ENCODE data around the gene CHCHD3. TPM values are rescaled to one million over a fixed set of nuclear protein-coding genes. Genes with fewer than 3 reads are reported as not detected.

Gene CHCHD3
- total RNA-seq, 2 donors from 2014 or later, result 88.3 to 154 TPM

DNA sequence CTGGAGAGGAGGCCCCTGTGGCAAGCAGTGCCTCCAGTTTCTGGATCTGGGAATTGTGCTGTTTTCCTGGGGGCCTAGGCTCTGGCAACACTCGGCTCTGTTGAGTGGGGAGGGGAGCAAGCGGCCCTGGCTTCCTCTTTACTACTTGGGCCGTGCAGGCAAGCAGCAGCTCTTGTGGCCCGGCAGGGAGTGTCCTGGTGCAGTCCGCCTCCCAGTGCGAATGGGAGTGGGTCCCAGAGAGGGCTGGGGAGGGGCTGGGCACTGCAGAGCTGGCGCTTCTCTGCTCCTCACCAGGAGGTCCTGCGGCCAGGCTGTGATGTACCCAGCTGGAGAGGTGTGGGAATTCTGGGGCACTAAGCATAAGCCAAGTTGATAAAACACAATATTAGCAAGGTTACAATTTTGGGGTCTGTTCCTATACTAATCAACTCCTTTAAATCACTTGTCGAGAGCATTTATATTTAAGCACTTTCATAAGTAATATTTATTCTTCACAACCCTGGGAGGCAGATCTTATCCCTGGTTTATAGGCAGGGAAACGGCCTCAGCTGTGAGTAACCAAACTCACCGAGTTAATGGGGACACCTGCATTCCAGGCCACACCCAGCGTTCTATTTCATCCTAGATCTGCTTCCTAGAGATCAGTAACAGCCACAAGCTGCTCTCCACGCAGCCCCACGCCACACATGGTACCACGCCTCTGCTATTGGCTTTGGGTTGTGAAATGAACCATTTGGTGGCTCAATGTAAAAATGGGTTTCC is 322.2 kb downstream of the CHCHD3 start:
- Histone ChIP-seq H3K27me3 (no peaks in the 10 kb centered on the region), H3K9me3 (no peaks in the 10 kb centered on the region), H3K27ac (no peak overlapping the region), H3K36me3 (no peaks in the 10 kb centered on the region), H3K4me1 (no peaks in the 10 kb centered on the region), H3K4me3 (no peak overlapping the region)
- DNase-seq (ENCODE audit: low spot score), result no peak
- TF ChIP-seq, protein P1, sequence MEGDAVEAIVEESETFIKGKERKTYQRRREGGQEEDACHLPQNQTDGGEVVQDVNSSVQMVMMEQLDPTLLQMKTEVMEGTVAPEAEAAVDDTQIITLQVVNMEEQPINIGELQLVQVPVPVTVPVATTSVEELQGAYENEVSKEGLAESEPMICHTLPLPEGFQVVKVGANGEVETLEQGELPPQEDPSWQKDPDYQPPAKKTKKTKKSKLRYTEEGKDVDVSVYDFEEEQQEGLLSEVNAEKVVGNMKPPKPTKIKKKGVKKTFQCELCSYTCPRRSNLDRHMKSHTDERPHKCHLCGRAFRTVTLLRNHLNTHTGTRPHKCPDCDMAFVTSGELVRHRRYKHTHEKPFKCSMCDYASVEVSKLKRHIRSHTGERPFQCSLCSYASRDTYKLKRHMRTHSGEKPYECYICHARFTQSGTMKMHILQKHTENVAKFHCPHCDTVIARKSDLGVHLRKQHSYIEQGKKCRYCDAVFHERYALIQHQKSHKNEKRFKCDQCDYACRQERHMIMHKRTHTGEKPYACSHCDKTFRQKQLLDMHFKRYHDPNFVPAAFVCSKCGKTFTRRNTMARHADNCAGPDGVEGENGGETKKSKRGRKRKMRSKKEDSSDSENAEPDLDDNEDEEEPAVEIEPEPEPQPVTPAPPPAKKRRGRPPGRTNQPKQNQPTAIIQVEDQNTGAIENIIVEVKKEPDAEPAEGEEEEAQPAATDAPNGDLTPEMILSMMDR (IDR thresholded peaks at IDR 0.05), result no peak

DNA sequence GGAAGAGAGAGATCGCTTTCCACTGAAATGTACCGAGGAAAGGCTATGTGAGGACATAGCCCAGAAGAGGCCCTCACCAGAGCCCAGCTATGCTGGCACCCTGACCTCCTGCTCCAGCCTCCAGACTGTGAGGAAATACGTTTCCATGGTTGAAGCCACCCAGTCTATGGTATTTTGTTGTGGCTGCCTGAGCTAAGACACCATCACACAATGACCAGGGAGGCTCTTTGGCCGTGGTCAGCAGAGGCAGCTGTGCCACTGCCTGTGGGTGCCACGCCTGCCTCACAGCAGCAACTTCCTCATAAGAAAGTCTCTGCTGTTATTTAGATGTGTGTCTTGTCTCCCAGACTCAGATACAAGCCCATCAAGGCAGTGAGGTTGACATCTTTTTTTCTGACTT is 322.9 kb downstream of the CHCHD3 start:
- no peaks in the 10 kb centered on the region for H3K36me3 ChIP-seq
- no peak overlapping the region for H3K4me3 ChIP-seq
- H3K4me1 ChIP-seq, result no peaks in the 10 kb centered on the region
- no peaks in the 10 kb centered on the region for H3K9me3 ChIP-seq
- no peak for DNase-seq (ENCODE audit: low spot score)
- no peaks in the 10 kb centered on the region for H3K27me3 ChIP-seq
- TF ChIP-seq, protein P1 (IDR thresholded peaks at IDR 0.05), result no peak
- H3K27ac ChIP-seq, result no peak overlapping the region

GRCh38 chr7:132757783-132758182 is 324.1 kb downstream of the CHCHD3 start:
- no peak overlapping the region for H3K4me3 ChIP-seq
- H3K27ac ChIP-seq, result no peak overlapping the region
- H3K9me3 ChIP-seq, result no peaks in the 10 kb centered on the region
- H3K36me3 ChIP-seq, result no peaks in the 10 kb centered on the region
- TF ChIP-seq, protein P1 (IDR thresholded peaks at IDR 0.05), result no peak
- H3K4me1 ChIP-seq, result no peaks in the 10 kb centered on the region
- DNase-seq (ENCODE audit: low spot score), result no peak
- H3K27me3 ChIP-seq, result no peaks in the 10 kb centered on the region

DNA sequence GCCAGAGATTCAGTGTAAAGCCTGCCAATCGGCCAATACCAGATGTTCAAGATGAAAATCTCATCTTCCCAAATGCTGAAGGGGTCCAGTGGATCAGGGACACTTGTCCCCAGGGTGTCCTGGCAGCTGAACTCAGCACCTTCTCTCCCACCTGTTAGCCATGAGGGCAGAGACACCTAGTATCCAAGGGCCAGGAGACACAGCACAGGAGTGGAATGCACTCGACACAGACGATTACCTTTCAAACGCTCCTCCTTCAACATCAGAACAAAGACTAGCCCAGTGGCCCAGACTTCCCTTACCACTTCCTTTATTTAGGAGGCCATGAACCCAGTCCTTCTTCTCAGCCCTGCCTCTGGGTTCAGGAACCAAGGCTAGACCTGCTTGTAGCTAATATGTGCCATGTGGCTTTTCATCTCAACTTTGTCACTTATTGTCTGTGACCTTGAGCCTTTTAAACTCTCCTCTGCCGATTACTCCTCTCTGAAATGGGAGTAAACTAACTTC is 325.4 kb downstream of the CHCHD3 start:
- no peak overlapping the region for H3K27ac ChIP-seq
- H3K36me3 ChIP-seq, result no peaks in the 10 kb centered on the region
- TF ChIP-seq, protein P1 (IDR thresholded peaks at IDR 0.05), result no peak
- no peak overlapping the region for H3K4me3 ChIP-seq
- no peaks in the 10 kb centered on the region for H3K27me3 ChIP-seq
- H3K4me1 ChIP-seq, result no peaks in the 10 kb centered on the region
- DNase-seq (ENCODE audit: low spot score), result no peak
- H3K9me3 ChIP-seq, result no peaks in the 10 kb centered on the region

- TF ChIP-seq, protein P1 (IDR thresholded peaks at IDR 0.05), result no peak
- Histone ChIP-seq H3K4me1 (peaks cover 0 to 5% of the 10 kb centered on the region in 2 donors), H3K36me3 (no peaks in the 10 kb centered on the region), H3K27me3 (no peaks in the 10 kb centered on the region), H3K27ac (no peak overlapping the region), H3K9me3 (no peaks in the 10 kb centered on the region), H3K4me3 (no peak overlapping the region)
- no peak for DNase-seq (ENCODE audit: low spot score)
Measured at GRCh38 chr7:132755538-132756483, 326.1 kb downstream of the CHCHD3 start.
